GM11168 (cell line): ENCODE measurements around the gene MICU1.
"Not testable (repeated sequence)": the region's sequence is repeated elsewhere in the genome, so short reads cannot be mapped to it uniquely, and the experiment has no call there.

Source experiments
- in situ Hi-C: fragments of 300-500 bp; cut with MboI; formaldehyde crosslinking; loops from one replicate; pipeline ENCODE4 v1.12.0; 2022; ENCODE audit warnings: low sequenced_read_pairs; ENCODE audit not compliant: unreplicated experiment

The MICU1 gene

GRCh38 chr10:72414642-72415041, 211.2 kb downstream of the MICU1 start:
- in situ Hi-C loops = no loop called here

- in situ Hi-C loops = no loop called here
These were observed 216.7 kb downstream of the MICU1 start for GRCh38 chr10:72409167-72409566.

- in situ Hi-C loops = no loop called here
These were observed 217.8 kb downstream of the MICU1 start for GRCh38 chr10:72407927-72408600.

- in situ Hi-C loops = no loop called here
These were observed 218.4 kb downstream of the MICU1 start for GRCh38 chr10:72407471-72407870.

- in situ Hi-C loops = not testable (repeated sequence)
These were observed 230.3 kb downstream of the MICU1 start for GRCh38 chr10:72395581-72395980.

GRCh38 chr10:72392571-72392970, 233.3 kb downstream of the MICU1 start:
- in situ Hi-C loops = no loop called here

- in situ Hi-C loops = no loop called here
These were observed 235.1 kb downstream of the MICU1 start for GRCh38 chr10:72390764-72391163.

GRCh38 chr10:72389716-72390115, 236.2 kb downstream of the MICU1 start:
- in situ Hi-C loops = loop anchor here (10.0 kb wide), 1 partner anchor 175 kb away; no protein-coding TSS in a partner anchor

- in situ Hi-C loops = loop anchor here (10.0 kb wide), 1 partner anchor 176 kb away; no protein-coding TSS in a partner anchor
These were observed 236.9 kb downstream of the MICU1 start for GRCh38 chr10:72389014-72389413.

- in situ Hi-C loops = loop anchor here (10.0 kb wide), 1 partner anchor 177 kb away; no protein-coding TSS in a partner anchor
These were observed 237.8 kb downstream of the MICU1 start for GRCh38 chr10:72388062-72388461.

GRCh38 chr10:72386916-72387586, 238.8 kb downstream of the MICU1 start:
- in situ Hi-C loops = loop anchor here (10.0 kb wide), 1 partner anchor 178 kb away; no protein-coding TSS in a partner anchor

GRCh38 chr10:72385724-72386123, 240.2 kb downstream of the MICU1 start:
- in situ Hi-C loops = loop anchor here (10.0 kb wide), 1 partner anchor 179 kb away; no protein-coding TSS in a partner anchor

- in situ Hi-C loops = loop anchor here (10.0 kb wide), 1 partner anchor 180 kb away; no protein-coding TSS in a partner anchor
These were observed 240.9 kb downstream of the MICU1 start for GRCh38 chr10:72384982-72385381.

GRCh38 chr10:72379776-72380175, 246.1 kb downstream of the MICU1 start:
- in situ Hi-C loops = loop anchor here (10.0 kb wide), 1 partner anchor 185 kb away; no protein-coding TSS in a partner anchor

- in situ Hi-C loops = no loop called here
These were observed 246.8 kb downstream of the MICU1 start for GRCh38 chr10:72379062-72379461.

GRCh38 chr10:72375585-72375984, 250.3 kb downstream of the MICU1 start:
- in situ Hi-C loops = no loop called here

GRCh38 chr10:72375173-72375572, 250.7 kb downstream of the MICU1 start:
- in situ Hi-C loops = no loop called here

GRCh38 chr10:72370201-72370722, 255.6 kb downstream of the MICU1 start:
- in situ Hi-C loops = loop anchor here (25.0 kb wide), 1 partner anchor 317 kb away; the partner anchor contains the start of gene MCU

- in situ Hi-C loops = loop anchor here (25.0 kb wide), 1 partner anchor 320 kb away; the partner anchor contains the start of gene MCU
These were observed 258.4 kb downstream of the MICU1 start for GRCh38 chr10:72367301-72367960.
